ENCODE data around the gene METTL17.

DNA sequence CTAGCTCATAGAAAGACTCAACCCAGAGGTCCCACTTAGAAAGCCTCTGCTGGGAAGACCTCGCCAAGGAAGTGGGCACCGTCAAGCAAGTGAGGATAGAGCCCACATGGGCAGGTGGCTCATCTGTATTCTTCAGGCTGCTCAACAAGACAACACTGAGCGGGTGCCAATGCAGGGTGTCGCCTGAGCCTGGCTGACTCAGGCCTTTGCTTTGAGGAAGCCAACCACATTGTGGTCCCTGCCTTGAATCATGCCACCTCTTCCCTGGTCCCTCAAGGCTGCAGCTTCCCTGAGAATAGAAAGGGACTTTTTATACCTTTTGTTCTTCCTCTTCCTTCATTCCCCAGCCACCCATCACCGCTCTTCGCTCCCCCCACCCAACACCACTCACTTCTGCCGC is 47.0 kb downstream of the METTL17 start:
- TF ChIP-seq POLR2AphosphoS5 (IDR thresholded peaks at IDR 0.05; ENCODE audit: low read depth) (no peak), GABPA (IDR thresholded peaks at IDR 0.05; ENCODE audit: low read depth) (no peak)
- TF ChIP-seq, protein P1, sequence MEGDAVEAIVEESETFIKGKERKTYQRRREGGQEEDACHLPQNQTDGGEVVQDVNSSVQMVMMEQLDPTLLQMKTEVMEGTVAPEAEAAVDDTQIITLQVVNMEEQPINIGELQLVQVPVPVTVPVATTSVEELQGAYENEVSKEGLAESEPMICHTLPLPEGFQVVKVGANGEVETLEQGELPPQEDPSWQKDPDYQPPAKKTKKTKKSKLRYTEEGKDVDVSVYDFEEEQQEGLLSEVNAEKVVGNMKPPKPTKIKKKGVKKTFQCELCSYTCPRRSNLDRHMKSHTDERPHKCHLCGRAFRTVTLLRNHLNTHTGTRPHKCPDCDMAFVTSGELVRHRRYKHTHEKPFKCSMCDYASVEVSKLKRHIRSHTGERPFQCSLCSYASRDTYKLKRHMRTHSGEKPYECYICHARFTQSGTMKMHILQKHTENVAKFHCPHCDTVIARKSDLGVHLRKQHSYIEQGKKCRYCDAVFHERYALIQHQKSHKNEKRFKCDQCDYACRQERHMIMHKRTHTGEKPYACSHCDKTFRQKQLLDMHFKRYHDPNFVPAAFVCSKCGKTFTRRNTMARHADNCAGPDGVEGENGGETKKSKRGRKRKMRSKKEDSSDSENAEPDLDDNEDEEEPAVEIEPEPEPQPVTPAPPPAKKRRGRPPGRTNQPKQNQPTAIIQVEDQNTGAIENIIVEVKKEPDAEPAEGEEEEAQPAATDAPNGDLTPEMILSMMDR (IDR thresholded peaks at IDR 0.05; ENCODE audit: insufficient read depth, low read length): no peak
